ENCODE results near the gene LZTS3. TPM values are rescaled to one million over a fixed set of nuclear protein-coding genes. Genes with fewer than 3 reads are reported as not detected.

LZTS3 gene
- total and polyA plus RNA-seq, 2 of the 13 experiments (the other 11 are each of a cell fraction or from before 2014, with no cell fraction given), result 10.1 to 31.3 TPM

GRCh38 chr20:3162080-3162611 is 11.2 kb downstream of the LZTS3 start (continued):
- no peak; the same call in 1 of the 2 replicates for TF ChIP-seq ARNTL (CRISPR knock-in tag; IDR thresholded peaks at IDR 0.05)
- TF ChIP-seq ZNF18 (CRISPR knock-in tag; IDR thresholded peaks at IDR 0.05; ENCODE audit: insufficient replicate concordance), result no peak
- TF ChIP-seq ZNF468 (CRISPR knock-in tag; IDR thresholded peaks at IDR 0.05), result no peak
- TF ChIP-seq SRF (IDR thresholded peaks at IDR 0.05; ENCODE audit: low read depth, low read length), result no peak
- no peak for TF ChIP-seq THAP11 (CRISPR knock-in tag; IDR thresholded peaks at IDR 0.05)
- TF ChIP-seq ZNF205 (CRISPR knock-in tag; IDR thresholded peaks at IDR 0.05), result peak; percentile 30; the same call in 1 of the 2 replicates
- TF ChIP-seq ZNF367 (CRISPR knock-in tag; IDR thresholded peaks at IDR 0.05; ENCODE audit: borderline replicate concordance), result no peak
- no peak for TF ChIP-seq ZHX2 (IDR thresholded peaks at IDR 0.05; ENCODE audit: low read depth)
- TF ChIP-seq ZHX2 (CRISPR knock-in tag; IDR thresholded peaks at IDR 0.05; ENCODE audit: borderline replicate concordance), result no peak
- TF ChIP-seq NFYC (CRISPR knock-in tag; IDR thresholded peaks at IDR 0.05), result no peak
- no peak for TF ChIP-seq TERF1 (CRISPR knock-in tag; IDR thresholded peaks at IDR 0.05)
- TF ChIP-seq ZNF296 (CRISPR knock-in tag; conservative IDR thresholded peaks at IDR 0.05), result no peak
- 0 out of 2 replicates have a peak, but pooled peaks have one; percentile 13 for TF ChIP-seq ARID4A (CRISPR knock-in tag; IDR thresholded peaks at IDR 0.05; ENCODE audit: borderline replicate concordance)
